Fibroblast of lung (primary cell): ENCODE data around the gene BGN. TPM values are rescaled to one million over a fixed set of nuclear protein-coding genes. Genes with fewer than 3 reads are reported as not detected.

ENCODE experiments used
- DNase-seq, 2 donors: peaks; one replicate each; pipeline versions ENCODE4 v3.0.0 to v3.0.0-alpha.2; 2010; ENCODE audit warnings: low read depth in 2 of 2
- H2AFZ ChIP-seq: 2 replicates; pipeline ENCODE4 v1.5.1; 2012; ENCODE audit warnings: low read length, control low read depth, inconsistent platforms
- H3K27ac ChIP-seq: 2 replicates; pipeline ENCODE4 v1.5.1; 2011; ENCODE audit warnings: low read length, control low read depth; ENCODE audit not compliant: insufficient read depth
- H3K27me3 ChIP-seq: 2 replicates; pipeline ENCODE4 v1.5.1; 2011; ENCODE audit warnings: mild to moderate bottlenecking, low read length; ENCODE audit not compliant: control insufficient read depth, insufficient read depth
- H3K36me3 ChIP-seq: 2 replicates; pipeline ENCODE4 v1.5.1; 2011; ENCODE audit warnings: low read length; ENCODE audit not compliant: control insufficient read depth, insufficient read depth
- H3K4me1 ChIP-seq: 2 replicates; pipeline ENCODE4 v1.5.1; 2011; ENCODE audit warnings: low read length; ENCODE audit not compliant: control insufficient read depth, insufficient read depth; ENCODE audit errors: extremely low read depth
- H3K4me2 ChIP-seq: 2 replicates; pipeline ENCODE4 v1.5.1; 2011; ENCODE audit warnings: low read length, control low read depth; ENCODE audit not compliant: insufficient read depth; ENCODE audit errors: extremely low read depth
- H3K4me3 ChIP-seq, 4 experiments: fragments of 200-600 bp in 1 of 4; sonication (generic) in 1 of 4; replicated peaks in 1 of 4; 2 replicates each; pipeline ENCODE4 v1.5.1; 2011 to 2016; ENCODE audit warnings: low read length in 4 of 4, low read depth in 3 of 4, mild to moderate bottlenecking in 3 of 4, control low read depth in 2 of 4, inconsistent platforms in 1 of 4, mixed read lengths in 1 of 4; ENCODE audit not compliant: insufficient read depth in 1 of 4; ENCODE audit errors: control extremely low read depth in 1 of 4
- H3K79me2 ChIP-seq: 2 replicates; pipeline ENCODE4 v1.5.1; 2012; ENCODE audit warnings: mild to moderate bottlenecking, low read length, inconsistent platforms; ENCODE audit not compliant: control insufficient read depth, insufficient read depth
- H3K9ac ChIP-seq: 2 replicates; pipeline ENCODE4 v1.5.1; 2011; ENCODE audit warnings: mild to moderate bottlenecking, low read length, control low read depth; ENCODE audit not compliant: insufficient read depth
- H3K9me3 ChIP-seq: 2 replicates; pipeline ENCODE4 v1.5.1; 2012; ENCODE audit warnings: low read depth, low read length; ENCODE audit not compliant: control insufficient read depth, insufficient read depth
- H4K20me1 ChIP-seq: 2 replicates; pipeline ENCODE4 v1.5.1; 2011; ENCODE audit warnings: low read length; ENCODE audit not compliant: control insufficient read depth, insufficient read depth; ENCODE audit errors: extremely low read depth
- CTCF ChIP-seq, 2 donors: IDR thresholded peaks in 1 of 2; conservative IDR thresholded peaks in 1 of 2; 1 replicate in 1 of 2; 2 replicates in 1 of 2; pipeline ENCODE4 v1.5.1; 2011 to 2012; ENCODE audit warnings: low read length in 2 of 2, control low read depth in 1 of 2, inconsistent platforms in 1 of 2, low read depth in 1 of 2, mild to moderate bottlenecking in 1 of 2
- EZH2 ChIP-seq: IDR thresholded peaks from 2 replicates; pipeline ENCODE4 v1.5.1; 2012; ENCODE audit warnings: low read length, control low read depth, mild to moderate bottlenecking; ENCODE audit errors: missing control alignments
- polyA plus RNA-seq, 2 donors: library from polyadenylated mRNA; depleted of rRNA in 1 of 2; stranded (reverse) in 1 of 2; unstranded in 1 of 2; fragments of >200 nt; gene quantifications; 2 replicates each; pipeline ENCODE4 v1.2.1, GENCODE V29; 2011 to 2012; ENCODE audit warnings: missing spikeins in 1 of 2
- total RNA-seq: library from RNA; depleted of rRNA; stranded (reverse); fragments of >200 nt; gene quantifications from 2 replicates; pipeline ENCODE4 v1.2.1, GENCODE V29; 2014

BGN gene
- total and polyA plus RNA-seq, 2 donors (not counting 1 experiment from before 2014, with no cell fraction given): 10.1 to 61.7 TPM

DNA sequence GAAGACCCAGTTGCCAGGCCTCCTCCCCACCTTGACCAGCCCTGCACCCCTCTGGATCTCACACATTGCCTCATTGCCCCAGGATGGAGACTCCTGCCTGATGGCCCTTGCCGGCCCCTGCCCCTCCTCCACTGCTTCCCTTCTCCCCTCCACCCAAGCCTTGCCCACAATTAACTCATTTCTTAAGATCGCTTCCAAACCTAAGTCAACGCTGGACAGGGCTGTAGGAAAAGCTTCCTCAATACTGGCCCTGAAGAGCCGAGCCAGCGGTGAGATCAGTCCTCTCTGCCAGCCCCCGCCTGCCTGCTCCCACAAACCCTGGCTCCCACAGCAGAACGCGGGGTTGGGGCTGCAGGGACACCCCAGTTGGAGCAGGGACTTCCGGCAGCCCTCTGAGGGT, 16.9 kb upstream of the BGN start:
- no peak for TF ChIP-seq CTCF (conservative IDR thresholded peaks at IDR 0.05 in 1 of 2, IDR thresholded peaks at IDR 0.05 in 1 of 2; ENCODE audit: low read depth in 1 of 2, low read length in 2 of 2)
- no peak for TF ChIP-seq EZH2
- H3K4me2 ChIP-seq: no peak overlapping the region

DNA sequence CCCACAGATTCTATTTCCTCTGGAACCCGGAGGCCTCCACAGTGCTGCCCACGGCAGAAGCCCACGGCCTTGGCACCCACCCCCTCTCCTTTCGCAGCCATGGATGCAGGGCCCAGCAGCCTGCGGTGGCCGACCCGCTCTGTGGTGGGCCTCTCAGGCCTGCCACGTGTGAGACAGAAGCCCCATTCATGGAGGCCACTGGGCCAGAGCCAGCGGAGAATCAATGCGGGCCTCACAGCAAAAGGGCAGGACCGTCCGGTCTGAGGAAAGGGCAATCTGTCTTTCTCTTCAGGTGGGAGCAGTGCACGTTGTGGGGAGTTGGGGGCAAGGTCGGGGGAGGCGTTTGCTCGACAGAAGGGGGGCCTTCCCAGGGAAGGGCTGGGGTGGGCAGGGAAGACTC, 16.0 kb upstream of the BGN start:
- Histone ChIP-seq H3K4me1 (peaks cover 19% of the 10 kb centered on the region), H3K27me3 (no peaks in the 10 kb centered on the region), H3K27ac (no peak overlapping the region), H3K9ac (no peak overlapping the region), H3K79me2 (no peaks in the 10 kb centered on the region), H4K20me1 (no peaks in the 10 kb centered on the region), H2AFZ (no peak overlapping the region), H3K4me2 (no peak overlapping the region), H3K9me3 (no peaks in the 10 kb centered on the region), H3K36me3 (no peaks in the 10 kb centered on the region), H3K4me3 (no peak overlapping the region)
- DNase-seq: no peak
- TF ChIP-seq CTCF (conservative IDR thresholded peaks at IDR 0.05 in 1 of 2, IDR thresholded peaks at IDR 0.05 in 1 of 2; ENCODE audit: low read depth in 1 of 2, low read length in 2 of 2): no peak
- no peak for TF ChIP-seq EZH2

More for the DNA sequence above, 16.9 kb upstream of the BGN start:
- H3K27me3 ChIP-seq: no peaks in the 10 kb centered on the region
- no peak overlapping the region for H2AFZ ChIP-seq
- no peaks in the 10 kb centered on the region for H4K20me1 ChIP-seq
- no peak overlapping the region for H3K4me3 ChIP-seq
- H3K27ac ChIP-seq: no peak overlapping the region
- DNase-seq: peak; percentile 23 to 72
- peaks cover 19% of the 10 kb centered on the region for H3K4me1 ChIP-seq
- no peak overlapping the region for H3K9ac ChIP-seq
- no peaks in the 10 kb centered on the region for H3K9me3 ChIP-seq
- no peaks in the 10 kb centered on the region for H3K79me2 ChIP-seq
- no peaks in the 10 kb centered on the region for H3K36me3 ChIP-seq

GRCh38 chrX:153481043-153481442, 13.7 kb upstream of the BGN start:
- Histone ChIP-seq H3K4me1 (peaks cover 10% of the 10 kb centered on the region), H3K9me3 (no peaks in the 10 kb centered on the region), H3K27me3 (no peaks in the 10 kb centered on the region), H3K79me2 (no peaks in the 10 kb centered on the region), H3K36me3 (no peaks in the 10 kb centered on the region), H3K27ac (no peak overlapping the region), H3K9ac (no peak overlapping the region), H2AFZ (no peak overlapping the region), H3K4me3 (no peak overlapping the region), H3K4me2 (no peak overlapping the region), H4K20me1 (no peaks in the 10 kb centered on the region)
- DNase-seq: no peak
- TF ChIP-seq CTCF (conservative IDR thresholded peaks at IDR 0.05 in 1 of 2, IDR thresholded peaks at IDR 0.05 in 1 of 2; ENCODE audit: low read depth in 1 of 2, low read length in 2 of 2) (no peak), EZH2 (no peak)
